ENCODE measurements around the gene GTF2H2C.
"Not testable (repeated sequence)": the region's sequence is repeated elsewhere in the genome, so short reads cannot be mapped to it uniquely, and the experiment has no call there.

The GTF2H2C gene

GRCh38 chr5:69568072-69568471 is 8.1 kb downstream of the GTF2H2C start:
- not testable (repeated sequence) for DNase-seq

DNA sequence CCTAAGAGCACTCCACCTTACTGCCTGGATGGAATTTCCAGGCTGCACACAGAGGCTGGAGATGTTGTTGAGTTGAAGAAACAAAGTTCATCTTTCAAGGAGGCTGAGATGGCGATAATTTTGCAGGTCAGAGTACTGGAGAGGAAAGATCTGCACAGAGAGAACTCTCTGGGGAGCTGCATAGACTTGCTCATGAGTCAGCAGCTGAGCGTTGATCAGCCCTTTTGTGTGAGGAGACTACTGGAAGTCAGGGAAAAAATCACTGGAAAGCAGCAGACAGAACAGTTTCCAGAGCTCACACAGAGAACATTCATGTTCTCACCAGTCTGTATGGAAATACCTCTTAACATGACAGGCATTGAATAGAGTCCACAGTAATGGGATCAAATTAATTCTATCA is 23.4 kb downstream of the GTF2H2C start:
- DNase-seq = not testable (repeated sequence)

GRCh38 chr5:69596114-69596840 is 36.3 kb downstream of the GTF2H2C start:
- not testable (repeated sequence) for DNase-seq

DNA sequence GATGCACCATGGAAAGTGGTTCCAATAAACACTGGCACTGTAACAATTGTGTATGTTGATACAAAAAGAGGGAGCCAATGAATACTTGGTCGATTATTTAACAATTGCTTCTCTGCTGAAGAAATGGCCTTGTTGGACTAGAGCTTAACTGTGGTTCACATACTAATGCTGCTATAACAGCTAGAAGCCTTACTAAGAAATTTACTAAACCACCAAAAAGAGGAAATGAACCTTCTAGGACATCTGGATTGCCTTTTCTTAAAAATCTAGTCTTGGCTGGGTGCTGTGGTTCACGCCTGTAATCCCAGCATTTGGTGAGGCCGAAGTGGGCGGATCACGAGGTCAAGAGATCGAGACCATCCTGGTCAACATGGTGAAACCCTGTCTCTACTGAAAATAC is 42.0 kb downstream of the GTF2H2C start:
- not testable (repeated sequence) for DNase-seq

DNA sequence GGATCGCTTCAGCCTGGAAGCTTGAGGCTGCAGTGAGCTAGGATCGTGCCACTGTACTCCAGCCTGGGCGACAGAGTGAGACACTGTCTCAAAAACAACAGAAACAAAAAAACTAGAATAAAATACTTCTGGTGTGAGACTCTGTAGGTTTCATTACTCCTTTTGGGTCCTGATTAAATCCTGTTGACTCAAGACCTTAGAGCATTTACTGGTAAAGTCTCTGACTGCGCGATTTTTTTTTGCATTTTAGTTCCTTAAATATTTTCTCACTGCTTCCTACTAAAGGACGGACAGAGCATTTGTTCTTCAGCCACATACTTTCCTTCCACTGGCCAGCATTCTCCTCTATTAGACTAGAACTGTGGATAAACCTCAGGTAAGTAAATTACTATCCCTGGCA is 46.8 kb downstream of the GTF2H2C start:
- not testable (repeated sequence) for DNase-seq

- DNase-seq = not testable (repeated sequence)
These were observed 47.8 kb downstream of the GTF2H2C start for GRCh38 chr5:69607750-69608149.

DNA sequence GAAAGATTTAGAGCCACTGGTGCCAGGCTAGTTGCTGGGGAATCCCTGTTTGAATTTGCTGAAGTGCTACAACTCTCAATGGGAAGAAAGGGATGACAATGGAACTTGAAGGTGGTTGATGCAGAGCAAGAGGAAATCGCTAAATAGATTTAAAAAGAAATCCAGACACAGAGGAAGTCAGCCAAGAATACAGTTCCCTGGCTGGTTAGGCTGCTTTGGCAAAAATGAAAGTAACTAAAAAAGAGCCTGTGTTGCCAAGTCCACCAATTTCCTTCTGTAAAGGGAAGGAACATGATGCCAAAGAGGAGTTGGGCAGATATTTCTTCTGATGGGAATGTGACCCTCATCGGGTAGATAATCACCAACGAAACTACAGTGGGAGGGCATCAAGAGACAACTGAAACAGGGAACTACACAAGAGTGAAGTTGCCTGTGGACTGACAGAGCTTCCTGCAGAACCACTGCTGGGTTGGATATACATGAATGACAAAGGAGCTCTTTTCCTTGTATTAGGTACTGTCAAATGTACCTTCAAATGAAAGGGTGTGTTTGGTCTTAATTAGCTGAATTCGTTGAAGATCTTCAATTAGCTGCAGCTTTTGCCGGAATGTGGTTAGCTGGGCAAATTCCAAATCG is 49.0 kb downstream of the GTF2H2C start:
- not testable (repeated sequence) for DNase-seq

- not testable (repeated sequence) for DNase-seq
These were observed 54.9 kb downstream of the GTF2H2C start for GRCh38 chr5:69614843-69615242.

DNA sequence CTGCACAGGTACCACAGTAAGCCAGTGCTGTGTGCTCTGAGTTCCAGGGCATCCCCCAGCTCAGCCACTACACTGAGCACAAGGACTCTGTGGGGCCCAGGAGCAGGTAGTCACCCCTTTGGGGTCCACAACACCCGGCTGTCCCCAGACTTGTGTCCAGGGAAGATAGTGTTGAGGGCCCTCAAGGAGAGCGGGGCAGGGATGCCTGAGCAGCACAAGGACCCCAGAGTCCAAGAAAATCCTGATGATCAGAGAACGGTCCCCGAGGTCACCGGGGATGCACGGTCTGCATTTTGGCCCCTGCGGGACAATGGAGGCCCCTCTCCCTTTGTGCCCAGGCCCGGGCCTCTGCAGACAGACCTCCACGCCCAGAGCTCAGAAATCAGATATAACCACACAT is 71.9 kb downstream of the GTF2H2C start:
- DNase-seq = not testable (repeated sequence)
